GM21786 (cell line): ENCODE data around the gene ELF2.
"Not testable (repeated sequence)": the region's sequence is repeated elsewhere in the genome, so short reads cannot be mapped to it uniquely, and the experiment has no call there.

Source experiments
- ATAC-seq: cut with Tn5 transposase; IDR thresholded peaks from one replicate; pipeline ENCODE4 v1.9.1; 2021; ENCODE audit not compliant: unreplicated experiment

The ELF2 gene

GRCh38 chr4:139082750-139083606, 94.0 kb downstream of the ELF2 start:
- ATAC-seq: peak; percentile 88

- no peak for ATAC-seq
Observed at GRCh38 chr4:139078926-139079325, 98.1 kb downstream of the ELF2 start.

- ATAC-seq: no peak
Observed at GRCh38 chr4:139077567-139078355, 99.3 kb downstream of the ELF2 start.

GRCh38 chr4:139076016-139076744, 100.8 kb downstream of the ELF2 start:
- ATAC-seq: no peak

- no peak for ATAC-seq
Observed at GRCh38 chr4:139060591-139060990, 116.4 kb downstream of the ELF2 start.

GRCh38 chr4:139059026-139059425, 118.0 kb downstream of the ELF2 start:
- ATAC-seq: not testable (repeated sequence)

GRCh38 chr4:139054791-139055505, 122.1 kb downstream of the ELF2 start:
- no peak for ATAC-seq

- ATAC-seq: no peak
Observed at GRCh38 chr4:139053909-139054308, 123.1 kb downstream of the ELF2 start.

- no peak for ATAC-seq
Observed at GRCh38 chr4:139050446-139050845, 126.6 kb downstream of the ELF2 start.

GRCh38 chr4:139048026-139048425, 129.0 kb downstream of the ELF2 start:
- no peak for ATAC-seq

GRCh38 chr4:139044291-139044690, 132.7 kb downstream of the ELF2 start:
- ATAC-seq: no peak

- no peak for ATAC-seq
Observed at GRCh38 chr4:139042981-139043460, 134.0 kb downstream of the ELF2 start.

GRCh38 chr4:139038874-139039443, 138.1 kb downstream of the ELF2 start:
- no peak for ATAC-seq

GRCh38 chr4:139036885-139037284, 140.1 kb downstream of the ELF2 start:
- ATAC-seq: no peak

- no peak for ATAC-seq
Observed at GRCh38 chr4:139035650-139036049, 141.4 kb downstream of the ELF2 start.

- peak; percentile 83 for ATAC-seq
Observed at GRCh38 chr4:139030614-139031235, 146.3 kb downstream of the ELF2 start.

- not testable (repeated sequence) for ATAC-seq
Observed at GRCh38 chr4:139029866-139030363, 147.1 kb downstream of the ELF2 start.

- ATAC-seq: no peak
Observed at GRCh38 chr4:139028191-139028661, 148.8 kb downstream of the ELF2 start.

- ATAC-seq: no peak
Observed at GRCh38 chr4:139027776-139028175, 149.2 kb downstream of the ELF2 start.
